Measurements from ENCODE around the gene LPCAT3. TPM values are rescaled to one million over a fixed set of nuclear protein-coding genes. Genes with fewer than 3 reads are reported as not detected.

Gene LPCAT3
- polyA plus RNA-seq, 3 donors from 2014 or later = 18.4 to 39.2 (median 34.8) TPM

GRCh38 chr12:6937481-6938352 is 80.6 kb downstream of the LPCAT3 start:
- H3K4me3 Mint-ChIP-seq = peak overlapping the region; percentile 77 to 85 (median 84)
- peaks cover 23 to 28% of the 10 kb centered on the region in 2 donors for H3K4me1 Mint-ChIP-seq
- H3K9me3 Mint-ChIP-seq = no peaks in the 10 kb centered on the region
- peaks cover 0 to 1% (median under 1%) of the 10 kb centered on the region in 3 donors for H3K27me3 Mint-ChIP-seq (ENCODE audit: low read depth in 3 of 3)
- peaks cover 0 to 8% (median 0%) of the 10 kb centered on the region in 3 donors for H3K36me3 Mint-ChIP-seq
- H3K27ac Mint-ChIP-seq = peak overlapping the region; percentile 69 to 91 (median 86)
- DNase-seq = peak; percentile 91 to 94 (median 94)

DNA sequence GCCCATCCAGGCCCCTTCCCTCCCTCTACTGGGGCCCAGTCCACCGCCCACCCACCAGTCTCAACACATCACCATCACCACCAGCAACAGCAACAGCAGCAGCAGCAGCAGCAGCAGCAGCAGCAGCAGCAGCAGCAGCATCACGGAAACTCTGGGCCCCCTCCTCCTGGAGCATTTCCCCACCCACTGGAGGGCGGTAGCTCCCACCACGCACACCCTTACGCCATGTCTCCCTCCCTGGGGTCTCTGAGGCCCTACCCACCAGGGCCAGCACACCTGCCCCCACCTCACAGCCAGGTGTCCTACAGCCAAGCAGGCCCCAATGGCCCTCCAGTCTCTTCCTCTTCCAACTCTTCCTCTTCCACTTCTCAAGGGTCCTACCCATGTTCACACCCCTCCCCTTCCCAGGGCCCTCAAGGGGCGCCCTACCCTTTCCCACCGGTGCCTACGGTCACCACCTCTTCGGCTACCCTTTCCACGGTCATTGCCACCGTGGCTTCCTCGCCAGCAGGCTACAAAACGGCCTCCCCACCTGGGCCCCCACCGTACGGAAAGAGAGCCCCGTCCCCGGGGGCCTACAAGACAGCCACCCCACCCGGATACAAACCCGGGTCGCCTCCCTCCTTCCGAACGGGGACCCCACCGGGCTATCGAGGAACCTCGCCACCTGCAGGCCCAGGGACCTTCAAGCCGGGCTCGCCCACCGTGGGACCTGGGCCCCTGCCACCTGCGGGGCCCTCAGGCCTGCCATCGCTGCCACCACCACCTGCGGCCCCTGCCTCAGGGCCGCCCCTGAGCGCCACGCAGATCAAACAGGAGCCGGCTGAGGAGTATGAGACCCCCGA is 81.4 kb downstream of the LPCAT3 start:
- peaks cover 0 to 8% (median 0%) of the 10 kb centered on the region in 3 donors for H3K36me3 Mint-ChIP-seq
- H3K4me1 Mint-ChIP-seq = peaks cover 20 to 21% of the 10 kb centered on the region in 2 donors
- no peak for DNase-seq
- H3K27ac Mint-ChIP-seq = peak overlapping the region; percentile 69 to 87 (median 81)
- no peaks in the 10 kb centered on the region for H3K9me3 Mint-ChIP-seq
- peaks cover 0 to 1% (median 1%) of the 10 kb centered on the region in 3 donors for H3K27me3 Mint-ChIP-seq (ENCODE audit: low read depth in 3 of 3)
- H3K4me3 Mint-ChIP-seq = peak overlapping the region; percentile 67 to 85 (median 84)

DNA sequence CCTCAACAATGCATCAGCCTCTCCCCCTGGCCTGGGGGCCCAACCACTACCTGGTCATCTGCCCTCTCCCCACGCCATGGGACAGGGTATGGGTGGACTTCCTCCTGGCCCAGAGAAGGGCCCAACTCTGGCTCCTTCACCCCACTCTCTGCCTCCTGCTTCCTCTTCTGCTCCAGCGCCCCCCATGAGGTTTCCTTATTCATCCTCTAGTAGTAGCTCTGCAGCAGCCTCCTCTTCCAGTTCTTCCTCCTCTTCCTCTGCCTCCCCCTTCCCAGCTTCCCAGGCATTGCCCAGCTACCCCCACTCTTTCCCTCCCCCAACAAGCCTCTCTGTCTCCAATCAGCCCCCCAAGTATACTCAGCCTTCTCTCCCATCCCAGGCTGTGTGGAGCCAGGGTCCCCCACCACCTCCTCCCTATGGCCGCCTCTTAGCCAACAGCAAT is 82.1 kb downstream of the LPCAT3 start:
- peak overlapping the region; percentile 67 to 85 (median 84) for H3K4me3 Mint-ChIP-seq
- H3K36me3 Mint-ChIP-seq = peaks cover 0 to 8% (median 0%) of the 10 kb centered on the region in 3 donors
- no peaks in the 10 kb centered on the region for H3K9me3 Mint-ChIP-seq
- peaks cover 0 to 1% (median 1%) of the 10 kb centered on the region in 3 donors for H3K27me3 Mint-ChIP-seq (ENCODE audit: low read depth in 3 of 3)
- peak overlapping the region; percentile 69 to 87 (median 78) for H3K27ac Mint-ChIP-seq
- peaks cover 20 to 21% of the 10 kb centered on the region in 2 donors for H3K4me1 Mint-ChIP-seq
- no peak for DNase-seq

GRCh38 chr12:6935371-6936193 is 82.7 kb downstream of the LPCAT3 start:
- Mint-ChIP-seq H3K4me1 (peaks cover 20 to 21% of the 10 kb centered on the region in 2 donors), H3K27ac (peak overlapping the region; percentile 9 to 84 (median 78)), H3K4me3 (peak overlapping the region; percentile 6 to 65 (median 60)), H3K9me3 (no peaks in the 10 kb centered on the region), H3K36me3 (peaks cover 0 to 8% (median 0%) of the 10 kb centered on the region in 3 donors), H3K27me3 (ENCODE audit: low read depth in 3 of 3) (peaks cover 0 to 1% (median 1%) of the 10 kb centered on the region in 3 donors)
- DNase-seq = no peak

GRCh38 chr12:6934110-6934509 is 84.2 kb downstream of the LPCAT3 start:
- H3K27me3 Mint-ChIP-seq (ENCODE audit: low read depth in 3 of 3) = peaks cover 0 to 3% (median 1%) of the 10 kb centered on the region in 3 donors
- peaks cover 0 to 8% (median 0%) of the 10 kb centered on the region in 3 donors for H3K36me3 Mint-ChIP-seq
- H3K9me3 Mint-ChIP-seq = no peaks in the 10 kb centered on the region
- H3K4me3 Mint-ChIP-seq = peak overlapping the region in 1 of 5 donors; percentile 4
- peak overlapping the region in 4 of 6 donors; percentile 29 to 59 (median 42) for H3K27ac Mint-ChIP-seq
- peaks cover 31% of the 10 kb centered on the region in 2 donors for H3K4me1 Mint-ChIP-seq
- no peak for DNase-seq

DNA sequence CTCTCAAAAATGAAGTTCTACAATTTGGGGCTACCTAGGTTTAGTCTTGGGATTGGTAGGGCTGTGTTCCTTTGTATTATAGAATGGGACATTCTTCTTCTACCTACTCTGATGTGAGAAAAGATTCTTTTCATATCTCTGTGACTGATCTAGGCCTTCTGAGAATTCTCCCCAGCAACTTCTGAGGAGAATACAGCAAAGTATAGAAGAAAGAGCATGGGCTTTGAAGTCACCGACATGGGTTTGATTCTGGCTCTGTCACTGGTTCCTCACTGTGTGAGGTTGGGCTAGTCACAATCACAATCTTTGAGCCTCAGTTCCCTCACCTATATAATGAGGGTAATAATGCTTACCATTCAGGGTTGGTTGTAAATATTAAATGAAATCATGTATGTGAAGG is 85.5 kb downstream of the LPCAT3 start:
- no peak for DNase-seq
- Mint-ChIP-seq H3K27ac (peak overlapping the region in 2 of 6 donors; percentile 66 to 76), H3K4me1 (peaks cover 30 to 32% of the 10 kb centered on the region in 2 donors)

GRCh38 chr12:6929466-6930452 is 88.5 kb downstream of the LPCAT3 start:
- Mint-ChIP-seq H3K27ac (peak overlapping the region; percentile 68 to 87 (median 82)), H3K4me1 (peaks cover 27 to 34% of the 10 kb centered on the region in 2 donors), H3K9me3 (no peaks in the 10 kb centered on the region), H3K27me3 (ENCODE audit: low read depth in 3 of 3) (peaks cover 0 to 15% (median 8%) of the 10 kb centered on the region in 3 donors), H3K4me3 (peak overlapping the region; percentile 74 to 89 (median 85)), H3K36me3 (peaks cover 0 to 4% (median 0%) of the 10 kb centered on the region in 3 donors)
- no peak for DNase-seq

More for the DNA sequence above, 85.5 kb downstream of the LPCAT3 start:
- H3K9me3 Mint-ChIP-seq = no peaks in the 10 kb centered on the region
- no peak overlapping the region for H3K4me3 Mint-ChIP-seq
- peaks cover 0 to 8% (median 0%) of the 10 kb centered on the region in 3 donors for H3K36me3 Mint-ChIP-seq
- H3K27me3 Mint-ChIP-seq (ENCODE audit: low read depth in 3 of 3) = peaks cover 0 to 7% (median 1%) of the 10 kb centered on the region in 3 donors

DNA sequence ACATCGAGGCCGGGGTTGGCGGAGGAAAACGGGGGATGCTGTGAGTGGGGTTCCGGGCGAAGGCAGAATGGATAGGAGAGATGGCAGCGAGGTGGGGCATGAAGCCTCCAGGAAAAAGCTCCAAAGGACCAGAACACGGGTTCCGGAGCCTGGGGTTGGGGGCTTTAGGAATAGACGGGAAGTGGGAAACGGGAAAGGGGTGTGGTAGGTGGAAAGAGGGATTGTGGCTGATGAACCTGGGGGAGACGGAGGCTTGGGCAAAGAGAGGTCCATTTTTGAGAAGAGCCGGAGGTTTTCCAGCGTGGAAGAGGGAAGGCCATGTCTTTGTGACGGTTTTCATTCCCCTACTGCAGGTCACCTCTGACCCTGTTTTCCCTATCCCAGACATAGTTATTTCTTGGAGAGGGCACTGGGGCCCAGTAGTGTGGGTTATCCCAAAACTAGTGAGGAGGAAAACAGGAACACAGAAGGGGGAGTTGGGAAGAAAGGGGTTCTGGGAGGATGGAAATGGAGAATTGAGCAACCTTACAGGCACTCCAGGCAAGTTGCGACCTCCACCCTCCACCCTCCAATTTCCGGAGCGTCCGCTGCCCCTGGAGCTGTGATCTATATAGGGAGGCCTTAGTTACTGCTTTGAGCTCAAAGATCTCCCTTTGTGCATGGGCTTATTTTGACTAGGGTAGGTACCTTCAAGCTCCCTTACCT is 89.4 kb downstream of the LPCAT3 start:
- peaks cover 36 to 43% of the 10 kb centered on the region in 2 donors for H3K4me1 Mint-ChIP-seq
- H3K9me3 Mint-ChIP-seq = no peaks in the 10 kb centered on the region
- H3K4me3 Mint-ChIP-seq = peak overlapping the region; percentile 74 to 89 (median 85)
- no peak for DNase-seq
- H3K36me3 Mint-ChIP-seq = no peaks in the 10 kb centered on the region
- peaks cover 0 to 18% (median 8%) of the 10 kb centered on the region in 3 donors for H3K27me3 Mint-ChIP-seq (ENCODE audit: low read depth in 3 of 3)
- peak overlapping the region; percentile 71 to 89 (median 83) for H3K27ac Mint-ChIP-seq

DNA sequence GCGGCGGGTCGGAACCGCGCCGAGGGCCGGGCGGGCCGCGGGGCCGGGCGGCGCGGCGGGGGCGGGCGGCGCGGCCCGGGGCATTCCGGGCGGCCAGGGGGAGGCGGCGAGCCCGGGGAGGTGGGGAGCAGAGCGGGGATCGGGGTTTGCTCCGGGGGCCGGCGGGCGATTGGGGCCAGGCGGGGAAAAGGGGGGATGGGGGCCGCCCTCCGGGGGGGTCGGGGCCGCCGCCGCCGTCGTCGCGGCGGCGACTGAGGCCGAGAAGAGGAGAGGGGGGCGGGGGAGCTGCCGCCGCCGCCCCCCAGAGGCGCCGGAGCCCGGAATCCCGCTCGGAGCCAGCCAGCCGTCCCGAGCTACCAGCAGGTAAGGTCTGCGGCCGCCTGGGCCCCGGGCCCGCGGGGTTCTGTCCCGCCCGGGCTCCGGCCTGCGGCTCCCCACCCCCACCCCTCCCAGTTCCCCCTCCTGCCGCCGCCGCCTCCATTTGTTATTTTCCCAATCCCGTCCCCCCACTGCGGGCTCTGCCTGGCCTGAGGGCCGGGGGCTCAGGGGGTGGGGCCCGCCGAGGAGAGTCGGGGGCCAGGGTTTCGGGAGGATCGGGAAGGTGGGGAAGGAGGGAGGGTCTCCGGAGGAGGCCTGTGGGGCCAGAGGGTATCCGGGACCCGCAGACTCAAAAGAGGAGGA is 90.1 kb downstream of the LPCAT3 start:
- DNase-seq = no peak
- Mint-ChIP-seq H3K27ac (peak overlapping the region; percentile 71 to 89 (median 83)), H3K27me3 (ENCODE audit: low read depth in 3 of 3) (peaks cover 0 to 18% (median 8%) of the 10 kb centered on the region in 3 donors), H3K4me3 (peak overlapping the region; percentile 74 to 89 (median 85)), H3K4me1 (peaks cover 36 to 43% of the 10 kb centered on the region in 2 donors), H3K9me3 (no peaks in the 10 kb centered on the region), H3K36me3 (no peaks in the 10 kb centered on the region)

- Mint-ChIP-seq H3K4me1 (peaks cover 36 to 43% of the 10 kb centered on the region in 2 donors), H3K36me3 (no peaks in the 10 kb centered on the region), H3K27ac (peak within 1 kb of the TSS; percentile 83 to 96 (median 90)), H3K27me3 (ENCODE audit: low read depth in 3 of 3) (peaks cover 0 to 18% (median 7%) of the 10 kb centered on the region in 3 donors), H3K4me3 (peak within 1 kb of the TSS; percentile 81 to 92 (median 91)), H3K9me3 (no peaks in the 10 kb centered on the region)
- DNase-seq = peak; percentile 46 to 53 (median 49)
Observed at GRCh38 chr12:6927379-6928021, 90.8 kb downstream of the LPCAT3 start, which contains the start of gene ATN1. Gene ATN1, plus strand, starts transcription at chr12:6927959. Its CDS starts 6,043 bp downstream, at chr12:6934002.
